PC-3 (cell line): ENCODE data around the gene TM9SF4. TPM values are rescaled to one million over a fixed set of nuclear protein-coding genes. Genes with fewer than 3 reads are reported as not detected.

Experiments used
- ATAC-seq: fragments of 200-7000 bp; cut with Tn5 transposase; 2 replicates; pipeline ENCODE4 v1.9.1; 2020; ENCODE audit warnings: mild to moderate bottlenecking, moderate library complexity
- BruUV-seq: library from RNA; stranded (reverse); fragments of 400-500 nt; replicated peaks from 2 replicates; lab custom pipeline; 2021; lab: Mats Ljungman, UMichigan
- CTCF ChIA-PET: fragments of 300-600 bp; sonication (Branson Sonifier 250); formaldehyde crosslinking; loops from one replicate; lab custom pipeline; 2022; ENCODE audit warnings: antibody characterized with exemption; lab: Charles Lee
- POLR2A ChIA-PET: fragments of 300-600 bp; sonication (Branson Sonifier 250); formaldehyde crosslinking; loops from one replicate; lab custom pipeline; 2022; ENCODE audit warnings: antibody characterized with exemption; ENCODE audit not compliant: unreplicated experiment; lab: Charles Lee
- DNase-seq: peaks from one replicate; pipeline ENCODE4 v3.0.0-alpha.2; 2015
- H2AFZ ChIP-seq: fragments of 300-600 bp; sonication (generic); 2 replicates; pipeline ENCODE4 v1.6.0; 2016; ENCODE audit warnings: antibody characterized with exemption, low read length
- H3F3A ChIP-seq: fragments of 300-600 bp; sonication (generic); one replicate; pipeline ENCODE4 v1.6.0; 2017; ENCODE audit warnings: antibody characterized with exemption, low read length, control low read depth, mild to moderate bottlenecking; ENCODE audit not compliant: unreplicated experiment
- H3K27ac ChIP-seq: fragments of 300-600 bp; sonication (generic); 2 replicates; pipeline ENCODE4 v1.5.1; 2016; ENCODE audit warnings: mild to moderate bottlenecking, low read length
- H3K27me3 ChIP-seq: fragments of 300-600 bp; sonication (generic); 2 replicates; pipeline ENCODE4 v1.6.1; 2016; ENCODE audit warnings: low read length, mixed read lengths
- H3K36me3 ChIP-seq: fragments of 300-600 bp; sonication (generic); 2 replicates; pipeline ENCODE4 v1.6.1; 2016; ENCODE audit warnings: low read depth, mixed run types, low read length, mixed read lengths
- H3K4me1 ChIP-seq: fragments of 300-600 bp; sonication (generic); 2 replicates; pipeline ENCODE4 v1.5.1; 2016; ENCODE audit warnings: low read length; ENCODE audit not compliant: insufficient read depth
- H3K4me2 ChIP-seq: fragments of 300-600 bp; sonication (generic); 2 replicates; pipeline ENCODE4 v1.6.0; 2016; ENCODE audit warnings: low read length
- H3K4me3 ChIP-seq: fragments of 300-600 bp; sonication (generic); 2 replicates; pipeline ENCODE4 v1.5.1; 2016; ENCODE audit warnings: mild to moderate bottlenecking, low read length, mixed read lengths
- H3K79me2 ChIP-seq: fragments of 300-600 bp; sonication (generic); 2 replicates; pipeline ENCODE4 v1.6.1; 2017; ENCODE audit warnings: low read length, mixed read lengths
- H3K9ac ChIP-seq: fragments of 300-600 bp; sonication (generic); 2 replicates; pipeline ENCODE4 v1.6.0; 2016; ENCODE audit warnings: mild to moderate bottlenecking, low read length
- H3K9me2 ChIP-seq: fragments of 300-600 bp; sonication (generic); replicated peaks from 2 replicates; pipeline ENCODE4 v1.6.1; 2016; ENCODE audit warnings: mixed run types, low read length, mixed read lengths
- H3K9me3 ChIP-seq: fragments of 300-600 bp; sonication (generic); 2 replicates; pipeline ENCODE4 v1.6.1; 2016; ENCODE audit warnings: low read length, mixed read lengths
- H4K20me1 ChIP-seq: fragments of 300-600 bp; sonication (generic); 2 replicates; pipeline ENCODE4 v1.6.1; 2016; ENCODE audit warnings: low read length, mixed read lengths
- CTCF ChIP-seq: fragments of 300-600 bp; sonication (generic); conservative IDR thresholded peaks from 2 replicates; pipeline ENCODE4 v1.5.1; 2017; ENCODE audit warnings: antibody characterized with exemption, low read depth, mild to moderate bottlenecking, low read length
- EZH2 ChIP-seq: fragments of 300-600 bp; sonication (generic); IDR thresholded peaks from one replicate; pipeline ENCODE4 v1.6.1; 2017; ENCODE audit warnings: antibody characterized with exemption, mild to moderate bottlenecking, low read length; ENCODE audit not compliant: unreplicated experiment
- EZH2phosphoT487 ChIP-seq: fragments of 300-600 bp; sonication (generic); IDR thresholded peaks from 2 replicates; pipeline ENCODE4 v1.6.1; 2018; ENCODE audit warnings: mild to moderate bottlenecking, antibody characterized with exemption, low read length, borderline replicate concordance
- intact Hi-C: fragments of 100-400 bp; cut with micrococcal nuclease; formaldehyde crosslinking; loops from 2 replicates; pipeline ENCODE4 v1.9.0; 2023
- total RNA-seq: library from RNA; depleted of rRNA; stranded (reverse); fragments of >200 nt; gene quantifications from 2 replicates; pipeline ENCODE4 v1.2.3, GENCODE V29; 2014

The TM9SF4 gene
- total RNA-seq, 1 experiment from 2014 or later, result 32.6 TPM

- Histone ChIP-seq H3K27me3 (no peaks in the 10 kb centered on the region), H3K4me1 (peaks cover 12% of the 10 kb centered on the region), H3K4me2 (peak overlapping the region; percentile 98), H3K27ac (no peak overlapping the region), H2AFZ (no peak overlapping the region), H4K20me1 (peaks cover 4% of the 10 kb centered on the region; the same call in 1 of the 2 replicates), H3K36me3 (no peaks in the 10 kb centered on the region), H3F3A (no peaks in the 10 kb centered on the region), H3K79me2 (peaks cover 66% of the 10 kb centered on the region), H3K9me3 (no peaks in the 10 kb centered on the region), H3K4me3 (peak overlapping the region; percentile 95), H3K9ac (no peak overlapping the region), H3K9me2 (no peaks in the 10 kb centered on the region)
- intact Hi-C loops, result no loop called here
- ATAC-seq (no peak), DNase-seq (no peak)
- BruUV-seq, result no TSS peak
- CTCF ChIA-PET, result no interaction called here
- POLR2A ChIA-PET, result interaction anchor here (0.6 kb wide), 1 partner anchor 37 kb away, joined by 3 read pairs; no protein-coding TSS in a partner anchor
- no peak for TF ChIP-seq CTCF
- TF ChIP-seq EZH2phosphoT487, result no peak
- TF ChIP-seq EZH2, result no peak
These were observed 1.7 kb downstream of the TM9SF4 start for GRCh38 chr20:32111156-32111686.

GRCh38 chr20:32111753-32112152, 2.2 kb downstream of the TM9SF4 start:
- H3K27ac ChIP-seq, result no peak overlapping the region
- peaks cover 12% of the 10 kb centered on the region for H3K4me1 ChIP-seq
- DNase-seq, result no peak
- no peaks in the 10 kb centered on the region for H3K36me3 ChIP-seq
- H3K9ac ChIP-seq, result no peak overlapping the region
- peak overlapping the region; percentile 98; the same call in 1 of the 2 replicates for H3K4me2 ChIP-seq
- H3K79me2 ChIP-seq, result peaks cover 71% of the 10 kb centered on the region
- CTCF ChIA-PET, result no interaction called here
- no peak overlapping the region for H2AFZ ChIP-seq
- intact Hi-C loops, result no loop called here
- TF ChIP-seq EZH2 (no peak), CTCF (no peak), EZH2phosphoT487 (no peak)
- H3K9me3 ChIP-seq, result no peaks in the 10 kb centered on the region
- no peaks in the 10 kb centered on the region for H3F3A ChIP-seq
- POLR2A ChIA-PET, result interaction anchor here (0.6 kb wide), 1 partner anchor 37 kb away, joined by 3 read pairs; no protein-coding TSS in a partner anchor
- H3K27me3 ChIP-seq, result no peaks in the 10 kb centered on the region
- H3K4me3 ChIP-seq, result no peak overlapping the region
- H4K20me1 ChIP-seq, result peaks cover 4% of the 10 kb centered on the region; the same call in 1 of the 2 replicates
- no TSS peak for BruUV-seq
- H3K9me2 ChIP-seq, result no peaks in the 10 kb centered on the region
- no peak for ATAC-seq

- H3K79me2 ChIP-seq, result peaks cover 81% of the 10 kb centered on the region
- no peak for DNase-seq
- no peak overlapping the region for H3K9ac ChIP-seq
- H3K36me3 ChIP-seq, result no peaks in the 10 kb centered on the region
- no peak for TF ChIP-seq CTCF
- TF ChIP-seq EZH2phosphoT487, result no peak
- TF ChIP-seq EZH2, result no peak
- no peaks in the 10 kb centered on the region for H3F3A ChIP-seq
- no peak for ATAC-seq
- H3K4me2 ChIP-seq, result no peak overlapping the region
- CTCF ChIA-PET, result no interaction called here
- peaks cover 12% of the 10 kb centered on the region for H3K4me1 ChIP-seq
- intact Hi-C loops, result no loop called here
- no peak overlapping the region for H2AFZ ChIP-seq
- H3K9me2 ChIP-seq, result no peaks in the 10 kb centered on the region
- H3K27me3 ChIP-seq, result no peaks in the 10 kb centered on the region
- H4K20me1 ChIP-seq, result peaks cover 4% of the 10 kb centered on the region; the same call in 1 of the 2 replicates
- no TSS peak for BruUV-seq
- POLR2A ChIA-PET, result no interaction called here
- no peak overlapping the region for H3K4me3 ChIP-seq
- H3K27ac ChIP-seq, result no peak overlapping the region
- H3K9me3 ChIP-seq, result no peaks in the 10 kb centered on the region
These were observed 3.3 kb downstream of the TM9SF4 start for GRCh38 chr20:32112841-32113240.
